Measurements from ENCODE around the gene USP1. TPM values are rescaled to one million over a fixed set of nuclear protein-coding genes. Genes with fewer than 3 reads are reported as not detected.

Gene USP1
- total and polyA plus RNA-seq, 2 donors, result 19.6 to 82.4 TPM

DNA sequence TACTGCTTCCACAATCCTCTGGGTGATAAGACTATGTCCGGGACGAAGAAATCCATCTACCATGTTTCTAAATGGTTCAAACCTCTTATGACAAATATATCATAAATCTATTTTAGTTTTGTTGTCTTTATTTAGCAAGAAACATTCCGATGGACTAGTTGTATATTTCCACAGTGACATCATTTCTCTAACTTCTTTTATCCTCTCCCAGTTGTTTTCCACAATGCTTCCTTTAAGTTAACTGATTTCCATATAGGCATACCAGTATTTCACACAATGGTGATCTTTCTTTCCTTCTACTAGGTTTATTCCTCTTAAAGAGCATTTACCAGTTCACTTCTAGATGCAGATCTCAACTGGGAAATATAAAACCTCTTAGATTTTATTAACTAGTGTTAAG lies 44.8 kb downstream of the USP1 start:
- 43% methylated on average over 3 of the region's 3 CpGs for WGBS
- Histone ChIP-seq H3K4me3 (ENCODE audit: low read depth, low read length) (no peak overlapping the region), H3K36me3 (ENCODE audit: insufficient read depth) (no peaks in the 10 kb centered on the region), H3K27ac (ENCODE audit: low read depth) (no peak overlapping the region), H3K4me1 (ENCODE audit: insufficient read depth) (no peaks in the 10 kb centered on the region)
- DNase-seq (ENCODE audit: extremely low spot score), result no peak

DNA sequence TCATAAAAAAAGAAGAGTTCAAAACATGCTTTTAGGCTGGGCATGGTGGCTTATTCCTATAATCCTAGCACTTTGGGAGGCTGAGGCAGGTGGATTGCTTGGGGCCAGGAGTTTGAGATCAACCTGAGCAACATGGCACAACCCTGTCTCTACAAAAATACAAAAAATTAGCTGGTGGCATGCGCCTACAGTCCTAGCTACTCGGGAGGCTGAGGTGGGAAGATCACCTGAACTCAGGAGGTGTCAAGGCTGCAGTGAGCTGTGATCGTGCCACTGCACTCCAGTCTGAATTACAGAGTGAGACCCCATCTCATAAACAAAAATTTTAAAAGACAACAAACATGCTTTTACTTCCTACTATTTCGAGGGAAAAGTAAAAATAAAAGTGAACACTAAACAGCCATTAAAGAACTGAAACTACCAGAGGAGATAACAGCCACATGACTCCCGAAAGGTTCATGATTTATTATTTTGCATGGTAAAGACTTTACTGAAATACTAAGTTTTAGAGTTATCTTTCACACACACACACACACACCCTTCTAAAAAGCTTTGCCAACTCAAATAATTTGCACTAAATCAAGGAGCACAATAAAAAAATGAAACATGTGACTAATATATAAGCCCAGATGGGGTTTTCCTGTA lies 48.1 kb downstream of the USP1 start:
- peaks cover 1% of the 10 kb centered on the region for H3K36me3 ChIP-seq (ENCODE audit: insufficient read depth)
- 83% methylated on average over 5 of the region's 5 CpGs for WGBS
- H3K4me1 ChIP-seq (ENCODE audit: insufficient read depth), result no peaks in the 10 kb centered on the region
- DNase-seq (ENCODE audit: extremely low spot score), result no peak
- no peak overlapping the region for H3K27ac ChIP-seq (ENCODE audit: low read depth)
- H3K4me3 ChIP-seq (ENCODE audit: low read depth, low read length), result no peak overlapping the region

- Histone ChIP-seq H3K4me3 (ENCODE audit: low read depth, low read length) (no peak overlapping the region), H3K4me1 (ENCODE audit: insufficient read depth) (no peaks in the 10 kb centered on the region), H3K36me3 (ENCODE audit: insufficient read depth) (peaks cover 6% of the 10 kb centered on the region), H3K27ac (ENCODE audit: low read depth) (no peak overlapping the region)
- 81% methylated on average over 2 of the region's 2 CpGs for WGBS
- no peak for DNase-seq (ENCODE audit: extremely low spot score)
Measured at GRCh38 chr1:62487956-62488355, 51.1 kb downstream of the USP1 start.

GRCh38 chr1:62492521-62492920 lies 55.7 kb downstream of the USP1 start:
- peaks cover 6% of the 10 kb centered on the region for H3K36me3 ChIP-seq (ENCODE audit: insufficient read depth)
- DNase-seq (ENCODE audit: extremely low spot score), result no peak
- no peaks in the 10 kb centered on the region for H3K4me1 ChIP-seq (ENCODE audit: insufficient read depth)
- WGBS, result 97% methylated on average over 2 of the region's 2 CpGs
- no peak overlapping the region for H3K27ac ChIP-seq (ENCODE audit: low read depth)
- H3K4me3 ChIP-seq (ENCODE audit: low read depth, low read length), result no peak overlapping the region

GRCh38 chr1:62493656-62494055 lies 56.8 kb downstream of the USP1 start:
- Histone ChIP-seq H3K4me1 (ENCODE audit: insufficient read depth) (no peaks in the 10 kb centered on the region), H3K4me3 (ENCODE audit: low read depth, low read length) (no peak overlapping the region), H3K27ac (ENCODE audit: low read depth) (no peak overlapping the region), H3K36me3 (ENCODE audit: insufficient read depth) (peaks cover 5% of the 10 kb centered on the region)
- WGBS, result 95% methylated on average over 3 of the region's 3 CpGs
- no peak for DNase-seq (ENCODE audit: extremely low spot score)

GRCh38 chr1:62494137-62494536 lies 57.3 kb downstream of the USP1 start:
- H3K4me1 ChIP-seq (ENCODE audit: insufficient read depth), result no peaks in the 10 kb centered on the region
- peaks cover 5% of the 10 kb centered on the region for H3K36me3 ChIP-seq (ENCODE audit: insufficient read depth)
- no peak overlapping the region for H3K4me3 ChIP-seq (ENCODE audit: low read depth, low read length)
- DNase-seq (ENCODE audit: extremely low spot score), result no peak
- no peak overlapping the region for H3K27ac ChIP-seq (ENCODE audit: low read depth)
- WGBS, result 94% methylated on average over 4 of the region's 4 CpGs

DNA sequence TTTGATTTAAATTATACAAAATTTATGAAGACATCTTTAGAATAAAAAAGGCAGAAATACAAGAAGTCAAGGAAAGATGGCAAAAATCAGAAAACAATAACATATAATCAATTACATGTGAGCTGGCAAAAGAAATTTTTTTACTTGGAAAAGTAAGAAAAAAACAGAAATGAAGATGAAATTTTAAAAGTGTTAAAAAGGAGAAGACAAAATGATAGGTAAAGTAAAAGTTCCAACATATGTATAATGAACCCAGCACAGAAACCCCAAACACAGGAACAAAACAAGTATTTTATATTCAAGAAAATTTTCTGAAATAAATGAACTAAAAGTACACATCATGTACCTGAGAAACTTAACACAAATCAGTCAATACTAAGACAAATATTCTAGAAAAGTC lies 63.4 kb downstream of the USP1 start:
- no peaks in the 10 kb centered on the region for H3K36me3 ChIP-seq (ENCODE audit: insufficient read depth)
- H3K27ac ChIP-seq (ENCODE audit: low read depth), result no peak overlapping the region
- H3K4me3 ChIP-seq (ENCODE audit: low read depth, low read length), result no peak overlapping the region
- H3K4me1 ChIP-seq (ENCODE audit: insufficient read depth), result no peaks in the 10 kb centered on the region
- DNase-seq (ENCODE audit: extremely low spot score), result no peak

Other genes starting within 250 kb of the USP1 start
- 0.95 TPM for gene L1TD1, start 242.2 kb upstream of the USP1 start, total RNA-seq
- gene L1TD1, start 242.2 kb upstream of the USP1 start, polyA plus RNA-seq, result 0.29 TPM
- gene KANK4, start 117.6 kb upstream of the USP1 start, total RNA-seq, result 6.2 TPM
- gene KANK4, start 117.6 kb upstream of the USP1 start, polyA plus RNA-seq, result 0.57 TPM
- gene ANGPTL3, start 160.5 kb downstream of the USP1 start, total RNA-seq, result not detected
- gene ANGPTL3, start 160.5 kb downstream of the USP1 start, polyA plus RNA-seq, result 0.11 TPM

All from urinary bladder (tissue), 4 donors.